H9 (cell line): ENCODE measurements around the gene SRXN1. TPM values are rescaled to one million over a fixed set of nuclear protein-coding genes. Genes with fewer than 3 reads are reported as not detected.

ENCODE experiments used
- DNase-seq: peaks from one replicate; pipeline ENCODE4 v3.0.0-alpha.2; 2017
- H2AFZ ChIP-seq: one replicate; pipeline ENCODE4 v1.6.1; 2013; ENCODE audit warnings: mild to moderate bottlenecking, low read length, control low read depth, moderate library complexity
- H2AK5ac ChIP-seq: 2 replicates; pipeline ENCODE4 v1.6.1; 2013; ENCODE audit warnings: low read length, control low read depth, mixed read lengths; ENCODE audit not compliant: insufficient read length
- H2BK120ac ChIP-seq: one replicate; pipeline ENCODE4 v1.6.1; 2013; ENCODE audit warnings: low read depth, mild to moderate bottlenecking, low read length, control low read depth, inconsistent platforms; ENCODE audit not compliant: poor library complexity, severe bottlenecking
- H2BK12ac ChIP-seq: 2 replicates; pipeline ENCODE4 v1.6.1; 2013; ENCODE audit warnings: low read length, control low read depth, mixed read lengths, low read depth; ENCODE audit not compliant: insufficient read length
- H2BK15ac ChIP-seq: 2 replicates; pipeline ENCODE4 v1.6.1; 2013; ENCODE audit warnings: low read depth, low read length, control low read depth
- H2BK20ac ChIP-seq: one replicate; pipeline ENCODE4 v1.6.1; 2013; ENCODE audit warnings: low read depth, mild to moderate bottlenecking, low read length, control low read depth, inconsistent platforms; ENCODE audit not compliant: poor library complexity, severe bottlenecking
- H2BK5ac ChIP-seq: 2 replicates; pipeline ENCODE4 v1.6.1; 2013; ENCODE audit warnings: low read length, control low read depth, mixed read lengths; ENCODE audit not compliant: insufficient read length
- H3K14ac ChIP-seq: 2 replicates; pipeline ENCODE4 v1.6.1; 2013; ENCODE audit warnings: low read length, control low read depth; ENCODE audit not compliant: insufficient read depth
- H3K18ac ChIP-seq: 2 replicates; pipeline ENCODE4 v1.6.1; 2013; ENCODE audit warnings: low read depth, mild to moderate bottlenecking, mixed read lengths, low read length, control low read depth; ENCODE audit not compliant: insufficient read length
- H3K23ac ChIP-seq: 2 replicates; pipeline ENCODE4 v1.6.1; 2013; ENCODE audit warnings: low read length, control low read depth, mixed read lengths, low read depth; ENCODE audit not compliant: insufficient read length
- H3K23me2 ChIP-seq: 2 replicates; pipeline ENCODE4 v1.6.1; 2013; ENCODE audit warnings: low read depth, mild to moderate bottlenecking, mixed read lengths, low read length, control low read depth; ENCODE audit not compliant: insufficient read length, poor library complexity, severe bottlenecking
- H3K27ac ChIP-seq: 2 replicates; pipeline ENCODE4 v1.5.1; 2013; ENCODE audit warnings: low read length, control low read depth, mixed read lengths, low read depth; ENCODE audit not compliant: insufficient read length
- H3K27me3 ChIP-seq: 2 replicates; pipeline ENCODE4 v1.6.1; 2013; ENCODE audit warnings: low read length, control low read depth, inconsistent platforms; ENCODE audit not compliant: insufficient read depth
- H3K4ac ChIP-seq: 2 replicates; pipeline ENCODE4 v1.6.1; 2013; ENCODE audit warnings: low read depth, mild to moderate bottlenecking, control low read depth, inconsistent platforms, low read length, moderate library complexity
- H3K4me1 ChIP-seq: 2 replicates; pipeline ENCODE4 v1.6.1; 2013; ENCODE audit warnings: low read length, control low read depth, inconsistent platforms; ENCODE audit not compliant: insufficient read depth
- H3K4me2 ChIP-seq: 2 replicates; pipeline ENCODE4 v1.6.1; 2013; ENCODE audit warnings: low read length, control low read depth, mixed read lengths; ENCODE audit not compliant: insufficient read length, insufficient read depth
- H3K56ac ChIP-seq: 2 replicates; pipeline ENCODE4 v1.6.1; 2013; ENCODE audit warnings: low read depth, mild to moderate bottlenecking, mixed read lengths, low read length, control low read depth; ENCODE audit not compliant: insufficient read length
- H3K79me1 ChIP-seq: 2 replicates; pipeline ENCODE4 v1.6.1; 2013; ENCODE audit warnings: low read depth, mild to moderate bottlenecking, moderate library complexity, low read length, control low read depth, inconsistent platforms; ENCODE audit not compliant: insufficient read depth, poor library complexity, severe bottlenecking
- H3K79me2 ChIP-seq: 2 replicates; pipeline ENCODE4 v1.6.1; 2013; ENCODE audit warnings: low read length, control low read depth, inconsistent platforms; ENCODE audit not compliant: insufficient read depth
- H3K9ac ChIP-seq: 2 replicates; pipeline ENCODE4 v1.6.1; 2013; ENCODE audit warnings: low read length, control low read depth, mixed read lengths; ENCODE audit not compliant: insufficient read length; ENCODE audit errors: extremely low read depth
- H3K9me3 ChIP-seq: one replicate; pipeline ENCODE4 v1.6.1; 2013; ENCODE audit warnings: low read depth, low read length, inconsistent platforms; ENCODE audit not compliant: control insufficient read depth
- H3T11ph ChIP-seq: one replicate; pipeline ENCODE4 v1.6.1; 2013; ENCODE audit warnings: mild to moderate bottlenecking, low read length, control low read depth, inconsistent platforms
- H4K20me1 ChIP-seq: one replicate; pipeline ENCODE4 v1.6.1; 2013; ENCODE audit not compliant: control insufficient read depth, insufficient read length, insufficient read depth
- H4K5ac ChIP-seq: 2 replicates; pipeline ENCODE4 v1.6.1; 2013; ENCODE audit warnings: low read depth, mild to moderate bottlenecking, mixed read lengths, low read length, control low read depth; ENCODE audit not compliant: insufficient read length
- H4K8ac ChIP-seq: replicated peaks from 2 replicates; pipeline ENCODE4 v1.6.1; 2013; ENCODE audit warnings: low read length, control low read depth, mixed read lengths, low read depth; ENCODE audit not compliant: insufficient read length
- H4K91ac ChIP-seq: 2 replicates; pipeline ENCODE4 v1.6.1; 2013; ENCODE audit warnings: low read depth, mild to moderate bottlenecking, moderate library complexity, mixed read lengths, low read length, control low read depth; ENCODE audit not compliant: insufficient read length
- H3K27ac Mint-ChIP-seq, 3 experiments: 2 replicates in 2 of 3; 3 replicates in 1 of 3; pipeline ENCODE4 v1.8.0; 2020 to 2021; ENCODE audit warnings: mixed read lengths in 3 of 3, mild to moderate bottlenecking in 1 of 3, moderate library complexity in 1 of 3
- H3K27me3 Mint-ChIP-seq: 2 replicates; pipeline ENCODE4 v1.8.0; 2021; ENCODE audit warnings: low read depth, mild to moderate bottlenecking, moderate library complexity, mixed read lengths
- H3K36me3 Mint-ChIP-seq, 3 experiments: 2 replicates in 2 of 3; 3 replicates in 1 of 3; pipeline ENCODE4 v1.8.0; 2020 to 2021; ENCODE audit warnings: low read depth in 3 of 3, mixed read lengths in 3 of 3; ENCODE audit not compliant: insufficient read depth in 1 of 3
- H3K4me1 Mint-ChIP-seq, 2 experiments: 2 replicates each; pipeline ENCODE4 v1.8.0; 2020; ENCODE audit warnings: mixed read lengths in 2 of 2
- H3K4me3 Mint-ChIP-seq, 2 experiments: 2 replicates in 1 of 2; 3 replicates in 1 of 2; pipeline ENCODE4 v1.8.0; 2020 to 2021; ENCODE audit warnings: mild to moderate bottlenecking in 2 of 2, mixed read lengths in 2 of 2, moderate library complexity in 1 of 2
- H3K9me3 Mint-ChIP-seq, 2 experiments: 2 replicates in 1 of 2; 3 replicates in 1 of 2; pipeline ENCODE4 v1.8.0; 2020; ENCODE audit warnings: mild to moderate bottlenecking in 2 of 2, mixed read lengths in 2 of 2, moderate library complexity in 1 of 2
- CTCF ChIP-seq: fragments of 200-600 bp; sonication (generic); conservative IDR thresholded peaks from 3 replicates; pipeline ENCODE4 v1.8.0; 2021; ENCODE audit warnings: antibody characterized with exemption, mild to moderate bottlenecking
- WGBS: extraction: QIAGEN DNeasy Blood & Tissue Kit; methylation state at CpG from one replicate; pipeline ENCODE4 v1.1.7; 2013; ENCODE audit warnings: missing lambda C conversion rate, low lambda C conversion rate, mixed read lengths; ENCODE audit not compliant: insufficient read length; ENCODE audit errors: extremely low coverage; 5-methylcytosine and 5-hydroxymethylcytosine counted together
- total RNA-seq: library from RNA; stranded (reverse); gene quantifications from 2 replicates; pipeline ENCODE4 v1.2.1, GENCODE V29; 2021

The SRXN1 gene
- total RNA-seq, 1 experiment from 2014 or later = 25.7 TPM

- no CpG with 5 or more reads among the region's 9 CpGs for WGBS
- Histone ChIP-seq H3K4ac (no peak overlapping the region), H3K23ac (no peak overlapping the region), H3K14ac (no peak overlapping the region), H3K79me1 (no peaks in the 10 kb centered on the region), H2BK12ac (no peak overlapping the region), H3T11ph (no peak overlapping the region), H4K91ac (no peak overlapping the region), H3K9ac (no peak overlapping the region), H3K27me3 (no peaks in the 10 kb centered on the region), H3K56ac (no peak overlapping the region), H2BK15ac (no peak overlapping the region), H4K20me1 (no peaks in the 10 kb centered on the region), H2BK120ac (no peak overlapping the region), H2BK20ac (no peak overlapping the region), H4K8ac (no peak overlapping the region), H2AK5ac (no peak overlapping the region), H3K4me2 (no peak overlapping the region), H4K5ac (no peak overlapping the region), H3K23me2 (no peaks in the 10 kb centered on the region), H3K4me1 (no peaks in the 10 kb centered on the region), H3K18ac (no peak overlapping the region), H3K79me2 (no peaks in the 10 kb centered on the region), H3K9me3 (no peaks in the 10 kb centered on the region), H3K27ac (no peak overlapping the region), H2BK5ac (no peak overlapping the region), H2AFZ (no peak overlapping the region)
- Mint-ChIP-seq H3K9me3 (no peaks in the 10 kb centered on the region), H3K27ac (peak overlapping the region in 1 of 3 experiments; percentile 40; a peak in 1 of 7 replicates), H3K4me3 (no peak overlapping the region), H3K4me1 (peaks cover 8 to 21% of the 10 kb centered on the region in 2 experiments), H3K36me3 (no peaks in the 10 kb centered on the region), H3K27me3 (peaks cover 8% of the 10 kb centered on the region; the same call in 1 of the 2 replicates)
- TF ChIP-seq CTCF = no peak
- no peak for DNase-seq
Observed at GRCh38 chr20:687468-688203, 34.6 kb upstream of the SRXN1 start.
